Measurements from ENCODE around the gene ADRB2. TPM values are rescaled to one million over a fixed set of nuclear protein-coding genes. Genes with fewer than 3 reads are reported as not detected.
A peak's percentile ranks its signal among the peaks of the same experiment; 100 is the strongest.

ADRB2 gene
- total RNA-seq, 1 experiment from 2014 or later = 0.26 TPM

DNA sequence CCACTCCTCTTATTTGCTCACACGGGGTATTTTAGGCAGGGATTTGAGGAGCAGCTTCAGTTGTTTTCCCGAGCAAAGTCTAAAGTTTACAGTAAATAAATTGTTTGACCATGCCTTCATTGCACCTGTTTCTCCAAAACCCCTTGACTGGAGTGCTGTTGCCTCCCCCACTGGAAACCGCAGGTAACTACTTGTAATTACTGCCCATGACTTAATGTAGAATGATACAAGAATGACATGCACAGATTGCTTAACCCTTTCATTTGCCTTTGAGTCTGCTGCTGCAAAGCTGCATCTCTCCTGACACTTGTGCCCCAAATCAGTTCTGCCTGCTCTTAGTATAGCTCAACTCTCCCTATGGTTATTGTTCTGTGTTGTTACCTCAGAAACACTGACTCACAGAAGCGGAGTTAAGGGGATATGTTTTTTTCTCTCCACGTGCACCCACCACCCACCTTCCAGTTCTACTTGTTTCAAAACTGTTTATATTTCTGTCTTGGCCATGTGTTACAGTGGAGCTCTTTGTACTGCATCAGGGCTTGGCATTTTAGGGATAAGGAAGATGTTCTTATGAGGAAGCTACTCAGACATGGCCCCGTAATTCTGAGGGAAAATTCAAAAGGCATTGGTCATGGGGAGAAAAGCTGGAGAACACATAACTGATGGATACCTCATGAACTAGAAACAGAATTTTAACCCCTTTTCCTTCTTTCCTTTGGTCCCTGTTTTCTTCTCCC is 2.3 kb downstream of the ADRB2 start:
- Mint-ChIP-seq H3K9me3 (no peaks in the 10 kb centered on the region), H3K4me1 (peaks cover 24 to 32% of the 10 kb centered on the region in 2 experiments), H3K4me3 (peak overlapping the region in 1 of 2 experiments; percentile 1; a peak in 2 of 5 replicates), H3K27me3 (ENCODE audit: low read depth) (peaks cover 49% of the 10 kb centered on the region), H3K36me3 (ENCODE audit: insufficient read depth in 1 of 3, low read depth in 3 of 3) (no peaks in the 10 kb centered on the region), H3K27ac (no peak overlapping the region)
- Histone ChIP-seq H3K27ac (ENCODE audit: insufficient read length, low read depth, low read length) (no peak overlapping the region), H2BK12ac (ENCODE audit: insufficient read length, low read depth, low read length) (no peak overlapping the region), H2AFZ (ENCODE audit: low read length) (no peak overlapping the region), H3K79me2 (ENCODE audit: insufficient read depth, low read length) (no peaks in the 10 kb centered on the region), H2BK15ac (ENCODE audit: low read depth, low read length) (no peak overlapping the region), H3K9me3 (ENCODE audit: control insufficient read depth, low read depth, low read length) (no peaks in the 10 kb centered on the region), H3K4me1 (ENCODE audit: insufficient read depth, low read length) (no peaks in the 10 kb centered on the region), H3K4me2 (ENCODE audit: insufficient read depth, insufficient read length, low read length) (peak overlapping the region; percentile 16), H3K79me1 (ENCODE audit: insufficient read depth, low read depth, low read length, poor library complexity, severe bottlenecking) (no peaks in the 10 kb centered on the region), H3K27me3 (ENCODE audit: insufficient read depth, low read length) (peaks cover 4% of the 10 kb centered on the region; the same call in 1 of the 2 replicates), H3K14ac (ENCODE audit: insufficient read depth, low read length) (no peak overlapping the region), H2AK5ac (ENCODE audit: insufficient read length, low read length) (no peak overlapping the region), H3K56ac (ENCODE audit: insufficient read length, low read depth, low read length) (no peak overlapping the region), H4K5ac (ENCODE audit: insufficient read length, low read depth, low read length) (no peak overlapping the region), H3K18ac (ENCODE audit: insufficient read length, low read depth, low read length) (no peak overlapping the region), H3K9ac (ENCODE audit: extremely low read depth, insufficient read length, low read length) (no peak overlapping the region), H3K23me2 (ENCODE audit: insufficient read length, low read depth, low read length, poor library complexity, severe bottlenecking) (no peaks in the 10 kb centered on the region), H4K91ac (ENCODE audit: insufficient read length, low read depth, low read length) (no peak overlapping the region), H4K8ac (replicated peaks; ENCODE audit: insufficient read length, low read depth, low read length) (no peak overlapping the region), H2BK120ac (ENCODE audit: low read depth, low read length, poor library complexity, severe bottlenecking) (no peak overlapping the region), H4K20me1 (ENCODE audit: control insufficient read depth, insufficient read depth, insufficient read length) (no peaks in the 10 kb centered on the region), H3K23ac (ENCODE audit: insufficient read length, low read depth, low read length) (no peak overlapping the region), H2BK5ac (ENCODE audit: insufficient read length, low read length) (no peak overlapping the region), H2BK20ac (ENCODE audit: low read depth, low read length, poor library complexity, severe bottlenecking) (no peak overlapping the region), H3T11ph (ENCODE audit: low read length) (no peak overlapping the region), H3K4ac (ENCODE audit: low read depth, low read length) (no peak overlapping the region)
- no CpG with 5 or more reads among the region's 6 CpGs for WGBS (ENCODE audit: extremely low coverage, insufficient read length, low lambda C conversion rate)
- DNase-seq = no peak
- TF ChIP-seq, protein P1, sequence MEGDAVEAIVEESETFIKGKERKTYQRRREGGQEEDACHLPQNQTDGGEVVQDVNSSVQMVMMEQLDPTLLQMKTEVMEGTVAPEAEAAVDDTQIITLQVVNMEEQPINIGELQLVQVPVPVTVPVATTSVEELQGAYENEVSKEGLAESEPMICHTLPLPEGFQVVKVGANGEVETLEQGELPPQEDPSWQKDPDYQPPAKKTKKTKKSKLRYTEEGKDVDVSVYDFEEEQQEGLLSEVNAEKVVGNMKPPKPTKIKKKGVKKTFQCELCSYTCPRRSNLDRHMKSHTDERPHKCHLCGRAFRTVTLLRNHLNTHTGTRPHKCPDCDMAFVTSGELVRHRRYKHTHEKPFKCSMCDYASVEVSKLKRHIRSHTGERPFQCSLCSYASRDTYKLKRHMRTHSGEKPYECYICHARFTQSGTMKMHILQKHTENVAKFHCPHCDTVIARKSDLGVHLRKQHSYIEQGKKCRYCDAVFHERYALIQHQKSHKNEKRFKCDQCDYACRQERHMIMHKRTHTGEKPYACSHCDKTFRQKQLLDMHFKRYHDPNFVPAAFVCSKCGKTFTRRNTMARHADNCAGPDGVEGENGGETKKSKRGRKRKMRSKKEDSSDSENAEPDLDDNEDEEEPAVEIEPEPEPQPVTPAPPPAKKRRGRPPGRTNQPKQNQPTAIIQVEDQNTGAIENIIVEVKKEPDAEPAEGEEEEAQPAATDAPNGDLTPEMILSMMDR (conservative IDR thresholded peaks at IDR 0.05) = peak; percentile 17; the same call in 2 of the 3 replicates

Measured in H9 (cell line).